ENCODE measurements around the gene KRT1.
A peak's percentile ranks its signal among the peaks of the same experiment; 100 is the strongest.

The KRT1 gene

GRCh38 chr12:52628841-52629240 is 51.4 kb downstream of the KRT1 start (continued):
- TF ChIP-seq PRDM2 (tag by site-specific recombination; IDR thresholded peaks at IDR 0.05; ENCODE audit: borderline replicate concordance) (no peak), ZNF184 (tag by site-specific recombination; IDR thresholded peaks at IDR 0.05) (no peak), SP7 (tag by site-specific recombination; IDR thresholded peaks at IDR 0.05) (no peak), ZNF274 (IDR thresholded peaks at IDR 0.05; ENCODE audit: low read length) (no peak), ZNF274 (tag by site-specific recombination; IDR thresholded peaks at IDR 0.05; ENCODE audit: borderline replicate concordance) (no peak), ZNF433 (tag by site-specific recombination; IDR thresholded peaks at IDR 0.05; ENCODE audit: low read depth) (no peak), ZNF610 (tag by site-specific recombination; IDR thresholded peaks at IDR 0.05; ENCODE audit: borderline replicate concordance) (no peak), ZBTB6 (tag by site-specific recombination; IDR thresholded peaks at IDR 0.05) (no peak)

GRCh38 chr12:52628111-52628507 is 52.1 kb downstream of the KRT1 start:
- TF ChIP-seq ZNF600 (tag by site-specific recombination; IDR thresholded peaks at IDR 0.05) (no peak), ZNF366 (tag by site-specific recombination; conservative IDR thresholded peaks at IDR 0.05) (no peak), ZNF26 (tag by site-specific recombination; IDR thresholded peaks at IDR 0.05) (no peak)
- ChIA-PET POLR2A (no interaction called here), CTCF (interaction anchor here (1.1 to 1.4 kb wide), 2 partner anchors 251 to 255 kb away, joined by 3 to 4 read pairs; no protein-coding TSS in a partner anchor)
- H3K4me3 ChIP-seq (ENCODE audit: low read depth, low read length) = no peak overlapping the region
- no peak overlapping the region for H3K27ac ChIP-seq (ENCODE audit: extremely low read depth, low read depth, low read length)
- no peaks in the 10 kb centered on the region; the same call in 1 of the 2 replicates for H3K4me1 ChIP-seq (ENCODE audit: control insufficient read depth, insufficient read depth, low read length)
- H3K9me3 ChIP-seq (ENCODE audit: control insufficient read depth, insufficient read depth, low read depth, low read length) = no peaks in the 10 kb centered on the region
- no peaks in the 10 kb centered on the region for H3K36me3 ChIP-seq (ENCODE audit: control insufficient read depth in 2 of 2, insufficient read depth in 1 of 2, low read length in 2 of 2)

- Histone ChIP-seq H3K36me3 (ENCODE audit: control insufficient read depth in 2 of 2, insufficient read depth in 1 of 2, low read length in 2 of 2) (no peaks in the 10 kb centered on the region), H3K4me3 (ENCODE audit: low read depth, low read length) (no peak overlapping the region)
- TF ChIP-seq MYNN (tag by site-specific recombination; IDR thresholded peaks at IDR 0.05; ENCODE audit: borderline replicate concordance) (no peak), ZNF701 (tag by site-specific recombination; IDR thresholded peaks at IDR 0.05) (peak; percentile 88)
Observed at GRCh38 chr12:52627395-52628110, 52.7 kb downstream of the KRT1 start.

More at GRCh38 chr12:52627395-52628110, 52.7 kb downstream of the KRT1 start:
- ChIA-PET POLR2A (no interaction called here), CTCF (interaction anchor here (0.6 to 1.4 kb wide), 2 partner anchors 252 to 409 kb away, joined by 3 to 4 read pairs; no protein-coding TSS in a partner anchor)
- H3K27ac ChIP-seq (ENCODE audit: extremely low read depth, low read depth, low read length) = no peak overlapping the region
- no peaks in the 10 kb centered on the region for H3K9me3 ChIP-seq (ENCODE audit: control insufficient read depth, insufficient read depth, low read depth, low read length)
- no peaks in the 10 kb centered on the region; the same call in 1 of the 2 replicates for H3K4me1 ChIP-seq (ENCODE audit: control insufficient read depth, insufficient read depth, low read length)
